ENCODE results near the gene PLPP1.

PLPP1 gene

GRCh38 chr5:55409775-55410174, 125.0 kb downstream of the PLPP1 start:
- DNase-seq (ENCODE audit: low read depth in 2 of 2): no peak

- no peak for DNase-seq (ENCODE audit: low read depth in 2 of 2)
Observed at GRCh38 chr5:55407984-55408383, 126.8 kb downstream of the PLPP1 start.

- no peak for DNase-seq (ENCODE audit: low read depth in 2 of 2)
Observed at GRCh38 chr5:55407059-55407684, 127.6 kb downstream of the PLPP1 start.

- DNase-seq (ENCODE audit: low read depth in 2 of 2): no peak
Observed at GRCh38 chr5:55406292-55406691, 128.5 kb downstream of the PLPP1 start.

- DNase-seq (ENCODE audit: low read depth in 2 of 2): no peak
Observed at GRCh38 chr5:55402199-55402598, 132.6 kb downstream of the PLPP1 start.

GRCh38 chr5:55393501-55394175, 141.1 kb downstream of the PLPP1 start:
- DNase-seq (ENCODE audit: low read depth in 2 of 2): no peak

GRCh38 chr5:55392669-55393068, 142.1 kb downstream of the PLPP1 start:
- no peak for DNase-seq (ENCODE audit: low read depth in 2 of 2)

- no peak for DNase-seq (ENCODE audit: low read depth in 2 of 2)
Observed at GRCh38 chr5:55391707-55392106, 143.1 kb downstream of the PLPP1 start.

- DNase-seq (ENCODE audit: low read depth in 2 of 2): no peak
Observed at GRCh38 chr5:55387865-55388264, 146.9 kb downstream of the PLPP1 start.

GRCh38 chr5:55386356-55386755, 148.4 kb downstream of the PLPP1 start:
- DNase-seq (ENCODE audit: low read depth in 2 of 2): no peak

GRCh38 chr5:55385846-55386245, 148.9 kb downstream of the PLPP1 start:
- DNase-seq (ENCODE audit: low read depth in 2 of 2): no peak

GRCh38 chr5:55385227-55385626, 149.5 kb downstream of the PLPP1 start:
- no peak for DNase-seq (ENCODE audit: low read depth in 2 of 2)

- no peak for DNase-seq (ENCODE audit: low read depth in 2 of 2)
Observed at GRCh38 chr5:55384072-55384471, 150.7 kb downstream of the PLPP1 start.

GRCh38 chr5:55383254-55383653, 151.5 kb downstream of the PLPP1 start:
- no peak for DNase-seq (ENCODE audit: low read depth in 2 of 2)

GRCh38 chr5:55377810-55378209, 157.0 kb downstream of the PLPP1 start:
- DNase-seq (ENCODE audit: low read depth in 2 of 2): no peak

Measured in stimulated activated CD8-positive, alpha-beta memory T cell treated with anti-CD3 and anti-CD28 coated beads, Interleukin-2, amount 100 ng/mL, for 48 hours (primary cell).